HepG2 (cell line): ENCODE results near the gene C1GALT1. TPM values are rescaled to one million over a fixed set of nuclear protein-coding genes. Genes with fewer than 3 reads are reported as not detected.

Experiments used
- ATAC-seq: fragments of 200-7000 bp; cut with Tn5 transposase; 3 replicates; pipeline ENCODE4 v1.9.1; 2020; ENCODE audit warnings: mild to moderate bottlenecking, moderate library complexity
- BruUV-seq: library from RNA; stranded (reverse); fragments of 400-500 nt; replicated peaks from 2 replicates; lab custom pipeline; 2021; lab: Mats Ljungman, UMichigan
- CTCF ChIA-PET: fragments of 300-600 bp; formaldehyde crosslinking; extraction: SDS; loops from one replicate; lab custom pipeline; 2021; ENCODE audit warnings: low total read pairs, inconsistent platforms, low intra/inter-chr PET ratio; lab: Yijun Ruan, JAX
- POLR2A ChIA-PET: fragments of 350-600 bp; sonication (Branson Sonifier 250); formaldehyde crosslinking; loops from one replicate; lab custom pipeline; 2020; ENCODE audit warnings: antibody characterized with exemption, inconsistent platforms; lab: Yijun Ruan, JAX
- DNase-seq: peaks from one replicate; pipeline ENCODE4 v3.0.0-alpha.2; 2015; ENCODE audit warnings: low spot score
- FAIRE-seq: peaks from 3 replicates; lab custom pipeline; 2011; peaks lifted over from hg19 to GRCh38; lab: Jason Lieb, UNC
- H2AFZ ChIP-seq: one replicate; pipeline ENCODE4 v1.6.1; 2011; ENCODE audit warnings: low read length, inconsistent platforms
- H3K27ac ChIP-seq: fragments of 300-600 bp; 3 replicates; pipeline ENCODE4 v1.8.0; 2011; ENCODE audit warnings: mixed run types, mild to moderate bottlenecking, mixed read lengths, low read length, inconsistent platforms; ENCODE audit not compliant: insufficient read depth; ENCODE audit errors: extremely low read length
- H3K27me3 ChIP-seq, 2 experiments: fragments of 200-600 bp in 1 of 2; 2 replicates in 1 of 2; 3 replicates in 1 of 2; pipeline versions ENCODE4 v1.6.0 to v1.8.0; 2011; ENCODE audit warnings: low read length in 2 of 2, mild to moderate bottlenecking in 2 of 2, moderate library complexity in 2 of 2, inconsistent platforms in 1 of 2; ENCODE audit not compliant: insufficient read depth in 2 of 2, control insufficient read depth in 1 of 2
- H3K36me3 ChIP-seq, 2 experiments: fragments of 200-600 bp in 1 of 2; replicated peaks in 1 of 2; 2 replicates in 1 of 2; 3 replicates in 1 of 2; pipeline versions ENCODE4 v1.5.1 to v1.8.0; 2011; ENCODE audit warnings: low read length in 2 of 2, inconsistent platforms in 1 of 2; ENCODE audit not compliant: insufficient read depth in 2 of 2, control insufficient read depth in 1 of 2
- H3K4me1 ChIP-seq: 2 replicates; pipeline ENCODE4 v1.5.1; 2012; ENCODE audit warnings: low read length, inconsistent platforms; ENCODE audit not compliant: insufficient read depth
- H3K4me2 ChIP-seq: 2 replicates; pipeline ENCODE4 v1.6.0; 2011; ENCODE audit warnings: low read depth, low read length, inconsistent platforms
- H3K4me3 ChIP-seq, 3 experiments: fragments of 200-600 bp in 1 of 3; sonication (generic), shearing (Covaris generic) in 1 of 3; replicated peaks in 1 of 3; 2 replicates each; pipeline ENCODE4 v1.5.1; 2011 to 2016; ENCODE audit warnings: low read length in 3 of 3, inconsistent platforms in 2 of 3, low read depth in 2 of 3, mild to moderate bottlenecking in 2 of 3, control low read depth in 1 of 3, mixed read lengths in 1 of 3; ENCODE audit not compliant: insufficient read depth in 1 of 3
- H3K79me2 ChIP-seq: one replicate; pipeline ENCODE4 v1.6.1; 2011; ENCODE audit warnings: low read length, inconsistent platforms; ENCODE audit not compliant: insufficient read depth
- H3K9ac ChIP-seq: 2 replicates; pipeline ENCODE4 v1.6.0; 2011; ENCODE audit warnings: mild to moderate bottlenecking, low read depth, low read length, inconsistent platforms; ENCODE audit not compliant: insufficient read depth
- H3K9me3 ChIP-seq: 2 replicates; pipeline ENCODE4 v1.5.1; 2012; ENCODE audit warnings: mild to moderate bottlenecking, low read length
- H4K20me1 ChIP-seq: 2 replicates; pipeline ENCODE4 v1.6.0; 2011; ENCODE audit warnings: inconsistent platforms, mild to moderate bottlenecking, low read length, moderate library complexity; ENCODE audit not compliant: insufficient read depth
- KAT2B ChIP-seq: fragments of 150-350 bp; IDR thresholded peaks from 2 replicates; pipeline ENCODE4 v1.6.1; 2014; ENCODE audit warnings: low read depth, low read length, borderline replicate concordance
- LCORL ChIP-seq, 2 experiments: fragments of 450-650 bp in 1 of 2; sonication (generic) in 1 of 2; formaldehyde crosslinking in 1 of 2; IDR thresholded peaks; 2 replicates each; pipeline versions ENCODE4 v1.5.0 to v1.6.1; 2017 to 2020; ENCODE audit warnings: antibody characterized with exemption in 1 of 2, missing genetic modification reagents in 1 of 2
- MED8 ChIP-seq: sonication (generic); formaldehyde crosslinking; IDR thresholded peaks from 2 replicates; pipeline ENCODE4 v1.8.1; 2023; ENCODE audit warnings: mild to moderate bottlenecking, missing genetic modification reagents; ENCODE audit not compliant: insufficient replicate concordance
- RFX5 ChIP-seq: IDR thresholded peaks from 2 replicates; pipeline ENCODE4 v1.6.1; 2011; ENCODE audit warnings: low read depth, low read length, improper control_type of control experiment
- SRSF9 ChIP-seq: fragments of 200-400 bp; formaldehyde crosslinking; IDR thresholded peaks from 2 replicates; pipeline ENCODE4 v1.6.1; 2018; ENCODE audit warnings: borderline replicate concordance, mild to moderate bottlenecking, low read depth, low read length; ENCODE audit not compliant: insufficient read depth, poor library complexity, severe bottlenecking
- ZNF274 ChIP-seq: sonication (generic); formaldehyde crosslinking; IDR thresholded peaks from 2 replicates; pipeline ENCODE4 v1.5.1; 2020; ENCODE audit warnings: mild to moderate bottlenecking, missing genetic modification reagents
- ZNF333 ChIP-seq: sonication (generic); formaldehyde crosslinking; IDR thresholded peaks from 2 replicates; pipeline ENCODE4 v1.4.0; 2020; ENCODE audit warnings: mild to moderate bottlenecking, missing genetic modification reagents, borderline replicate concordance
- ZNF549 ChIP-seq: sonication (generic); formaldehyde crosslinking; IDR thresholded peaks from 2 replicates; pipeline ENCODE4 v1.5.0; 2020; ENCODE audit warnings: missing genetic modification reagents
- WGBS: methylation state at CpG from one replicate; pipeline ENCODE4 v1.1.6; 2017; ENCODE audit warnings: low lambda C conversion rate; 5-methylcytosine and 5-hydroxymethylcytosine counted together
- in situ Hi-C: cut with HindIII; loops from 2 replicates; pipeline ENCODE4 v1.10.0; 2017; ENCODE audit warnings: low pct_unique_long_range_greater_than_20kb; ENCODE audit not compliant: extremely low pct_ligation_motif_present
- intact Hi-C: fragments of 100-400 bp; cut with micrococcal nuclease; formaldehyde crosslinking; loops from one replicate; pipeline ENCODE4 v1.10.0; 2022; ENCODE audit not compliant: unreplicated experiment
- polyA plus RNA-seq, 8 experiments: library from polyadenylated mRNA; depleted of rRNA in 3 of 8; stranded (reverse) in 7 of 8; unstranded in 1 of 8; fragments of >200 nt; fragmentation: Illumina TruSeq in 4 of 8; extraction: Trizol in 4 of 8; gene quantifications; 2 replicates each; pipeline versions ENCODE4 v1.2.1 to v1.2.3, GENCODE V29; 2011 to 2016; ENCODE audit warnings: low read depth in 4 of 8, missing spikeins in 1 of 8, mixed read lengths in 1 of 8; ENCODE audit not compliant: insufficient read depth in 1 of 8
- total RNA-seq, 5 experiments: library from RNA; depleted of rRNA; stranded (reverse); fragments of >200 nt; fragmentation: Illumina TruSeq; extraction: Trizol; gene quantifications; 2 replicates each; pipeline ENCODE4 v1.2.3, GENCODE V29; 2016; ENCODE audit warnings: low read depth in 1 of 5

Gene C1GALT1
- total and polyA plus RNA-seq, 2 of the 13 experiments (the other 11 are each of a cell fraction or from before 2014, with no cell fraction given) = 57.1 to 65.9 TPM

DNA sequence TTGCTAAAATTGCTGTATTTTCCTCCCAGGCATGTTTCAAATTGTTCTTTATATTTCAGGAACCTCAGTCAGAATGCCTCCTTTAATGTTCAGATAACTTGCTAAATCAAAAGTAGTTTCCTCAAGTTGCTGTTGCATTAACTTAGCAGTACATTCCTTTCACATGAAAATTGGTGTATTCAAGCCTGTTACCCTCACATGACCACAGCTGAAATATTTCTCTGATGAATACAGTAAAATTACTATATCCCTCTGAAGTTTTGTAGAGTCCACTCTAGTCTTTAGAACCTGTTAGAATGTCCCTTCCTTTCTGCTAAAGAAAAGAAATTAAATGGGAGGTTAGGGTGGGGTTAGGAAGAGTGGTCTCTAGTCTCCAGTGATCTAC, 24.5 kb upstream of the C1GALT1 start:
- peak overlapping the region; percentile 39 to 63 (median 58); a peak in 5 of 6 replicates for H3K4me3 ChIP-seq
- peaks cover 17% of the 10 kb centered on the region for H3K9me3 ChIP-seq
- FAIRE-seq (no peak), DNase-seq (no peak), ATAC-seq (no peak)
- no peaks in the 10 kb centered on the region for H3K27me3 ChIP-seq
- peaks cover 66% of the 10 kb centered on the region for H3K4me1 ChIP-seq
- peak overlapping the region; percentile 55 for H3K27ac ChIP-seq
- H4K20me1 ChIP-seq = no peaks in the 10 kb centered on the region
- peak overlapping the region; percentile 54 for H2AFZ ChIP-seq
- CTCF ChIA-PET = no interaction called here
- no peaks in the 10 kb centered on the region; a peak in 1 of 5 replicates for H3K36me3 ChIP-seq
- H3K4me2 ChIP-seq = peak overlapping the region; percentile 76
- H3K79me2 ChIP-seq = peaks cover 49% of the 10 kb centered on the region
- intact Hi-C loops = no loop called here
- peak overlapping the region; percentile 73 for H3K9ac ChIP-seq
- no peak for TF ChIP-seq KAT2B
- TF ChIP-seq ZNF333 (CRISPR knock-in tag) = no peak
- TF ChIP-seq MED8 = no peak
- TF ChIP-seq ZNF549 = no peak
- POLR2A ChIA-PET = interaction anchor here (0.7 to 1.7 kb wide), 3 partner anchors 18 to 61 kb away, joined by 3 to 7 read pairs (median 4); no protein-coding TSS in a partner anchor
- in situ Hi-C loops = loop anchor here (5.0 kb wide), 1 partner anchor 41 kb away; no protein-coding TSS in a partner anchor
- no TSS peak for BruUV-seq

DNA sequence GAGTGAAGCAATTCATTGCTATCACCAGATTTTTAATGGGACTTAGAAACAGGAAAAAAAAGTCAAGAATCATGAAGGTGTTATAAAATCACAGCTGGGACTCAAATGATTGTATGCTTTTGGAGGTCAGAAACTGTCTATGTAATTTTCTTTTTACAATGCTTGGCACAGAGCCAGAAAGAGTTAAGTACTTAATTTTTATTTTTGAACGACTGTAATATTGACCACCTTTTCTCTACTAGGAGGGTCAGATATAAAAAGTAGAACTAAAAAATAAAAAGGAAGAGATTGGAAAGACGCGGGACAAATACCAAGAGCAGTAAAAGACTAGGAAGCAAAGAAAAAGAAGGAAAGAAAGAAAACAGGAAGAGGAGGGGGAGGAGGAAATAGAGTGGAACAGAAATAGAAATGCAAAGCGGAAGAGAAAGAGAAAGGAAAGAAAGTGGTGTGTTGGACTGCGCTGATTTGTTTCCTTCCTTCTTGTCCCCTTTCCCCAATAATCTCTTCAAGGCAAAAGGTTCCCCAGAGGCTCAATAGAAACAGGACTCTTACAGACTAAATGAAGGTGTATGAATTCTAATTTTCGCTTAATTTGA, 23.2 kb upstream of the C1GALT1 start:
- in situ Hi-C loops (loop anchor here (5.0 kb wide), 1 partner anchor 42 kb away; no protein-coding TSS in a partner anchor), intact Hi-C loops (no loop called here)

More for the DNA sequence above, 23.2 kb upstream of the C1GALT1 start:
- H3K9me3 ChIP-seq = peaks cover 7% of the 10 kb centered on the region
- H3K27ac ChIP-seq = no peak overlapping the region
- peaks cover 50% of the 10 kb centered on the region for H3K79me2 ChIP-seq
- peak overlapping the region; percentile 48 to 58 (median 55); a peak in 5 of 6 replicates for H3K4me3 ChIP-seq
- H3K27me3 ChIP-seq = no peaks in the 10 kb centered on the region
- peak overlapping the region; percentile 59 for H3K4me2 ChIP-seq
- TF ChIP-seq LCORL (IDR thresholded peaks at IDR 0.05) (peak; percentile 63; the same call in 1 of the 2 replicates), LCORL (CRISPR knock-in tag; IDR thresholded peaks at IDR 0.05) (no peak), RFX5 (no peak), ZNF274 (CRISPR knock-in tag) (no peak), SRSF9 (peak; percentile 57)
- CTCF ChIA-PET = no interaction called here
- ATAC-seq (no peak), DNase-seq (no peak), FAIRE-seq (no peak)
- H4K20me1 ChIP-seq = no peaks in the 10 kb centered on the region
- 82% methylated on average over 6 of the region's 6 CpGs for WGBS
- peaks cover 63% of the 10 kb centered on the region for H3K4me1 ChIP-seq
- no peaks in the 10 kb centered on the region; a peak in 1 of 5 replicates for H3K36me3 ChIP-seq
- peak overlapping the region; percentile 64 for H3K9ac ChIP-seq
- POLR2A ChIA-PET = no interaction called here
- no peak overlapping the region for H2AFZ ChIP-seq
- BruUV-seq = no TSS peak
